OCI-LY1 (cell line): Measurements from ENCODE around the gene ARFGAP3.

Experiments used
- CTCF ChIP-seq: fragments of 200-600 bp; sonication (generic), shearing (Covaris generic); IDR thresholded peaks from 2 replicates; pipeline ENCODE4 v1.5.1; 2017; ENCODE audit warnings: mild to moderate bottlenecking, antibody characterized with exemption, low read length, moderate library complexity, mixed read lengths
- EZH2 ChIP-seq: fragments of 200-600 bp; sonication (generic), shearing (Covaris generic); IDR thresholded peaks from 2 replicates; pipeline ENCODE4 v1.8.0; 2017; ENCODE audit warnings: borderline replicate concordance, mixed run types, mild to moderate bottlenecking, antibody characterized with exemption, low read length, moderate library complexity, mixed read lengths

- TF ChIP-seq CTCF (no peak), EZH2 (no peak)
These were observed 57.3 kb downstream of the ARFGAP3 start for GRCh38 chr22:42799461-42800405.
